ENCODE measurements around the gene NNMT.

NNMT gene

GRCh38 chr11:114289779-114290178 lies 6.4 kb upstream of the NNMT start:
- no peak overlapping the region for H3K4me3 ChIP-seq (ENCODE audit: low read depth, low read length)
- no peak for DNase-seq (ENCODE audit: low read depth)
- no peak for TF ChIP-seq CTCF (IDR thresholded peaks at IDR 0.05; ENCODE audit: control insufficient read depth, extremely low read depth, insufficient read depth)

GRCh38 chr11:114290503-114291235 lies 5.5 kb upstream of the NNMT start:
- H3K4me3 ChIP-seq (ENCODE audit: low read depth, low read length), result no peak overlapping the region
- TF ChIP-seq CTCF (IDR thresholded peaks at IDR 0.05; ENCODE audit: control insufficient read depth, extremely low read depth, insufficient read depth), result no peak
- DNase-seq (ENCODE audit: low read depth), result no peak

GRCh38 chr11:114291381-114291780 lies 4.8 kb upstream of the NNMT start:
- DNase-seq (ENCODE audit: low read depth), result no peak
- H3K4me3 ChIP-seq (ENCODE audit: low read depth, low read length), result no peak overlapping the region
- TF ChIP-seq CTCF (IDR thresholded peaks at IDR 0.05; ENCODE audit: control insufficient read depth, extremely low read depth, insufficient read depth), result no peak

- DNase-seq (ENCODE audit: low read depth), result no peak
- no peak overlapping the region for H3K4me3 ChIP-seq (ENCODE audit: low read depth, low read length)
- no peak for TF ChIP-seq CTCF (IDR thresholded peaks at IDR 0.05; ENCODE audit: control insufficient read depth, extremely low read depth, insufficient read depth)
Measured at GRCh38 chr11:114291842-114292680, 4.1 kb upstream of the NNMT start.

GRCh38 chr11:114293201-114293711 lies 2.9 kb upstream of the NNMT start:
- H3K4me3 ChIP-seq (ENCODE audit: low read depth, low read length), result no peak overlapping the region
- TF ChIP-seq CTCF (IDR thresholded peaks at IDR 0.05; ENCODE audit: control insufficient read depth, extremely low read depth, insufficient read depth), result no peak
- no peak for DNase-seq (ENCODE audit: low read depth)

- TF ChIP-seq CTCF (IDR thresholded peaks at IDR 0.05; ENCODE audit: control insufficient read depth, extremely low read depth, insufficient read depth), result no peak
- no peak overlapping the region for H3K4me3 ChIP-seq (ENCODE audit: low read depth, low read length)
- no peak for DNase-seq (ENCODE audit: low read depth)
Measured at GRCh38 chr11:114296605-114297372, 590 bp downstream of the NNMT start.

All from LNCaP clone FGC (cell line).